OCI-LY3 (cell line): Measurements from ENCODE around the gene CKMT2.

Experiments used
- H2AFZ ChIP-seq: fragments of 200-600, 300-600 bp; shearing (Covaris generic); 2 replicates; pipeline ENCODE4 v1.6.0; 2014; ENCODE audit warnings: antibody characterized with exemption, low read depth, low read length
- H3K27ac ChIP-seq: fragments of 200-600, 300-600 bp; sonication (generic); 2 replicates; pipeline ENCODE4 v1.5.1; 2014; ENCODE audit warnings: mild to moderate bottlenecking, low read length, moderate library complexity, mixed read lengths
- H3K27me3 ChIP-seq: fragments of 200-600, 300-600 bp; sonication (generic); 2 replicates; pipeline ENCODE4 v1.6.1; 2014; ENCODE audit warnings: low read depth, low read length, mixed read lengths
- H3K36me3 ChIP-seq: fragments of 200-600, 300-600 bp; sonication (generic); replicated peaks from 2 replicates; pipeline ENCODE3; 2014; ENCODE audit warnings: low read depth, low read length, mixed read lengths
- H3K4me1 ChIP-seq: fragments of 300-600, 200-600 bp; sonication (generic); 2 replicates; pipeline ENCODE4 v1.6.1; 2014; ENCODE audit warnings: low read length, mixed read lengths
- H3K4me2 ChIP-seq: fragments of 200-600, 300-600 bp; sonication (generic); 2 replicates; pipeline ENCODE4 v1.6.1; 2014; ENCODE audit warnings: low read length, mixed read lengths
- H3K4me3 ChIP-seq: fragments of 300-600, 200-600 bp; sonication (generic); 2 replicates; pipeline ENCODE4 v1.5.1; 2014; ENCODE audit warnings: antibody characterized with exemption, mild to moderate bottlenecking, low read length, moderate library complexity
- H3K79me2 ChIP-seq: fragments of 300-600, 200-600 bp; shearing (Covaris generic); 2 replicates; pipeline ENCODE4 v1.6.1; 2014; ENCODE audit warnings: mild to moderate bottlenecking, low read length, mixed read lengths
- H3K9ac ChIP-seq: fragments of 300-600, 200-600 bp; shearing (Covaris generic); 2 replicates; pipeline ENCODE4 v1.6.0; 2014; ENCODE audit warnings: mild to moderate bottlenecking, low read length, moderate library complexity
- H3K9me3 ChIP-seq: fragments of 200-600, 300-600 bp; shearing (Covaris generic); 2 replicates; pipeline ENCODE4 v1.6.1; 2014; ENCODE audit warnings: low read length, mixed read lengths; ENCODE audit not compliant: insufficient read depth
- H4K20me1 ChIP-seq: fragments of 200-600, 300-600 bp; sonication (generic); 2 replicates; pipeline ENCODE4 v1.6.1; 2016; ENCODE audit warnings: low read length, mixed read lengths; ENCODE audit not compliant: insufficient read depth
- EZH2phosphoT487 ChIP-seq: fragments of 200-600 bp; shearing (Covaris generic); IDR thresholded peaks from 2 replicates; pipeline ENCODE4 v1.6.1; 2018; ENCODE audit warnings: antibody characterized with exemption, mixed run types, low read depth
- TF ChIP-seq, protein P1 (sequence below): fragments of 200-600, 300-600 bp; sonication (generic); IDR thresholded peaks from 2 replicates; pipeline ENCODE4 v1.5.1; 2014; ENCODE audit warnings: antibody characterized with exemption, low read length, low read depth

CKMT2 gene

DNA sequence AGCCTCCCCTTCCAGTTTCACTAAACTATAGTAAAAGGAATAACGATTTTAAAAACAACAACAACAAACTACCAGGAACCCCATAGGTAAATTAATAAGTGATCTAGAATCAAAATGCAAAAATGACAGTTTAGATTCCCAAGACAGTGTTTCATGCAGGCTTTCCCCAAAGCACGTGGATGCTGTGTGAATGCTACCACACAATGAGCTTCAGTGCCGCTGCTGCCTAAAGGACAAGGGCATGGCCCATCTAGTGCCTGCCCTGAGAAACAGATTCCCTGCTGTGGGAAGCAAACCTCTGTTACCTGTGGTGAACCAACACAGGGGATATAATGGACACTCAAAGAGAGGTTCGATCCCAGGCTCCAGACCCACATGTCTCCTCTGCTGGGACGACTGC lies 23.7 kb upstream of the CKMT2 start:
- H3K9me3 ChIP-seq, result no peaks in the 10 kb centered on the region
- no peak overlapping the region for H3K27ac ChIP-seq
- no peak for TF ChIP-seq EZH2phosphoT487
- TF ChIP-seq, protein P1, sequence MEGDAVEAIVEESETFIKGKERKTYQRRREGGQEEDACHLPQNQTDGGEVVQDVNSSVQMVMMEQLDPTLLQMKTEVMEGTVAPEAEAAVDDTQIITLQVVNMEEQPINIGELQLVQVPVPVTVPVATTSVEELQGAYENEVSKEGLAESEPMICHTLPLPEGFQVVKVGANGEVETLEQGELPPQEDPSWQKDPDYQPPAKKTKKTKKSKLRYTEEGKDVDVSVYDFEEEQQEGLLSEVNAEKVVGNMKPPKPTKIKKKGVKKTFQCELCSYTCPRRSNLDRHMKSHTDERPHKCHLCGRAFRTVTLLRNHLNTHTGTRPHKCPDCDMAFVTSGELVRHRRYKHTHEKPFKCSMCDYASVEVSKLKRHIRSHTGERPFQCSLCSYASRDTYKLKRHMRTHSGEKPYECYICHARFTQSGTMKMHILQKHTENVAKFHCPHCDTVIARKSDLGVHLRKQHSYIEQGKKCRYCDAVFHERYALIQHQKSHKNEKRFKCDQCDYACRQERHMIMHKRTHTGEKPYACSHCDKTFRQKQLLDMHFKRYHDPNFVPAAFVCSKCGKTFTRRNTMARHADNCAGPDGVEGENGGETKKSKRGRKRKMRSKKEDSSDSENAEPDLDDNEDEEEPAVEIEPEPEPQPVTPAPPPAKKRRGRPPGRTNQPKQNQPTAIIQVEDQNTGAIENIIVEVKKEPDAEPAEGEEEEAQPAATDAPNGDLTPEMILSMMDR, result no peak

DNA sequence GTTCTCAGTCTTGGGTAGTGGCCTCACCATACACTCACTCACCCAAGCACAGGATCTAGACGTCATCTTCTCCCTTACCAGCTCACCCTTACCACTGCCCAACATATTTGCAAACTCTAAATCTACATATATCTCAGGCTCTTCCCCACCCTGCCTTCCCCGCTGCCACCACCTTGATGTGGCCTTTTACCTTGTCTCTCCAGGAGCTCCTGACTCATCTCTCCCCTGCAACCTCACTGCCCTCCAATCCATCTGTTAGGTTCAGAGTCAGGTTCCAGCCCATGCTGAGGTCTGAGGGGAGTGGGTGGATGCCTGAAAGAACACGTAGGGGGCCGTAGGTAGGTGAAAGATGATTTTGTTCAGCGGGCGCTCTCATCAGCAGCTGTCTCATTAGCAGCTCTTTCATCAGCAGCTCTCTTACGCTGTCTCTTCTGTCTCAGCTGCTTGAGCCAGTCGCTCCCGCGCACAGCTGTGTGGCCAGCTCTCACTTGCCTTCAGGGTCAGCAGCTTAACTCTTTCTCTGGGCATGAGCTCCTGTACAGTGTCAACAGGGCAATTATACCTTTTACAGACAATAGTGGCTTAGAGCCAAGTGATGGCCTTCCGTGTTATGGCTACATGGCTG lies 23.1 kb upstream of the CKMT2 start:
- no peaks in the 10 kb centered on the region for H3K36me3 ChIP-seq
- H3K79me2 ChIP-seq, result no peaks in the 10 kb centered on the region
- no peak overlapping the region for H3K4me3 ChIP-seq
- H3K9me3 ChIP-seq, result no peaks in the 10 kb centered on the region
- no peaks in the 10 kb centered on the region for H4K20me1 ChIP-seq
- H3K4me1 ChIP-seq, result peaks cover 52% of the 10 kb centered on the region
- no peak overlapping the region for H3K9ac ChIP-seq
- H3K27ac ChIP-seq, result no peak overlapping the region
- H3K27me3 ChIP-seq, result no peaks in the 10 kb centered on the region
- H2AFZ ChIP-seq, result no peak overlapping the region
- TF ChIP-seq EZH2phosphoT487, result no peak
- TF ChIP-seq, protein P1, result no peak
- peak overlapping the region; percentile 5; the same call in 1 of the 2 replicates for H3K4me2 ChIP-seq

More for the DNA sequence above, 23.7 kb upstream of the CKMT2 start:
- Histone ChIP-seq H3K4me1 (peaks cover 46% of the 10 kb centered on the region), H3K4me3 (no peak overlapping the region), H4K20me1 (no peaks in the 10 kb centered on the region), H3K36me3 (no peaks in the 10 kb centered on the region), H3K27me3 (no peaks in the 10 kb centered on the region), H2AFZ (no peak overlapping the region), H3K4me2 (no peak overlapping the region), H3K79me2 (no peaks in the 10 kb centered on the region), H3K9ac (no peak overlapping the region)

DNA sequence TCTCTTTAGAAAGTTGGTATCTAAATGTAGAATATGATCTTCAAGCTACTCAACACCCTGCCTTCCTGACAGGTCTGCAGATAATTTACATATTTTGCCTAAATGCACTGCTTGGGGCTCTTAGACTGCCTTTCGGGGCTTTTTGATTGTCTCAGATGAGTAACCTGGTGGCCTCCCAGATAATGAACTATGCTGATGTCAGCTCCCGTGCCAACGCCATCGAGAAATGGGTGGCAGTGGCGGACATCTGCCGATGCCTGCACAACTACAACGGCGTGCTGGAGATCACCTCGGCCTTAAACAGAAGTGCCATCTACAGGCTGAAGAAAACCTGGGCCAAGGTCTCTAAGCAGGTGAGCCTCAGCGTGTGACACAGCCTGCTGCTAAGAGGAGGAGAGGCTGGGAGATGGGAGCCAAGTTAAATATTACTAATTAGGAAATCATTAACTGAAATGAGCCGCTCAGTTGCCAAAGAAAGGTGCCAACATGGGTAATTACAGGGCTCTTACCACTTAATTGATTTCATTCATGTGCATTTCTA lies 20.8 kb upstream of the CKMT2 start:
- Histone ChIP-seq H3K9me3 (no peaks in the 10 kb centered on the region), H2AFZ (0 out of 2 replicates have a peak overlapping the region, but pooled peaks have one; percentile 37), H3K36me3 (no peaks in the 10 kb centered on the region), H3K27ac (peak overlapping the region; percentile 56), H4K20me1 (no peaks in the 10 kb centered on the region), H3K79me2 (no peaks in the 10 kb centered on the region), H3K4me2 (peak overlapping the region; percentile 78), H3K4me1 (peaks cover 55% of the 10 kb centered on the region), H3K4me3 (peak overlapping the region; percentile 57), H3K9ac (peak overlapping the region; percentile 22; the same call in 1 of the 2 replicates), H3K27me3 (no peaks in the 10 kb centered on the region)
- no peak for TF ChIP-seq EZH2phosphoT487
- TF ChIP-seq, protein P1, result peak; percentile 53

GRCh38 chr5:81213070-81213469 lies 20.1 kb upstream of the CKMT2 start:
- Histone ChIP-seq H3K4me1 (peaks cover 55% of the 10 kb centered on the region), H4K20me1 (no peaks in the 10 kb centered on the region), H2AFZ (no peak overlapping the region), H3K79me2 (no peaks in the 10 kb centered on the region), H3K4me3 (peak overlapping the region; percentile 57; the same call in 1 of the 2 replicates), H3K27ac (peak overlapping the region; percentile 56), H3K9me3 (no peaks in the 10 kb centered on the region), H3K4me2 (peak overlapping the region; percentile 78), H3K36me3 (no peaks in the 10 kb centered on the region), H3K27me3 (no peaks in the 10 kb centered on the region), H3K9ac (no peak overlapping the region)
- TF ChIP-seq EZH2phosphoT487, result no peak
- TF ChIP-seq, protein P1, result no peak
